GM21737 (cell line): ENCODE results near the gene PRAMEF17.
"Not testable (repeated sequence)": the region's sequence is repeated elsewhere in the genome, so short reads cannot be mapped to it uniquely, and the experiment has no call there.

Source experiments
- ATAC-seq: cut with Tn5 transposase; IDR thresholded peaks from one replicate; pipeline ENCODE4 v1.9.1; 2021; ENCODE audit warnings: mild to moderate bottlenecking, moderate library complexity; ENCODE audit not compliant: unreplicated experiment

The PRAMEF17 gene

GRCh38 chr1:13389332-13389731, at the start of gene PRAMEF17:
PRAMEF17 (plus strand) TSS chr1:13389632; CDS start chr1:13389658, 26 bp downstream.
- ATAC-seq = not testable (repeated sequence)

- not testable (repeated sequence) for ATAC-seq
These were observed 46.9 kb upstream of the PRAMEF17 start for GRCh38 chr1:13342496-13342895.

- ATAC-seq = not testable (repeated sequence)
These were observed 42.4 kb upstream of the PRAMEF17 start, which contains the start of gene PRAMEF14 for GRCh38 chr1:13347034-13347433. PRAMEF14 (minus strand) TSS chr1:13347134; CDS start chr1:13345314, 1,820 bp downstream.

GRCh38 chr1:13353476-13353875, 36.0 kb upstream of the PRAMEF17 start:
- ATAC-seq = not testable (repeated sequence)

- ATAC-seq = not testable (repeated sequence)
These were observed 35.0 kb upstream of the PRAMEF17 start for GRCh38 chr1:13354475-13354874.

GRCh38 chr1:13356774-13357173, 32.7 kb upstream of the PRAMEF17 start:
- ATAC-seq = not testable (repeated sequence)

- ATAC-seq = not testable (repeated sequence)
These were observed 27.1 kb upstream of the PRAMEF17 start for GRCh38 chr1:13362364-13362763.

- ATAC-seq = not testable (repeated sequence)
These were observed 24.5 kb upstream of the PRAMEF17 start for GRCh38 chr1:13364928-13365327.

- ATAC-seq = not testable (repeated sequence)
These were observed 22.9 kb upstream of the PRAMEF17 start for GRCh38 chr1:13366536-13366935.

- not testable (repeated sequence) for ATAC-seq
These were observed 20.9 kb upstream of the PRAMEF17 start for GRCh38 chr1:13368544-13368943.

- not testable (repeated sequence) for ATAC-seq
These were observed 10.4 kb upstream of the PRAMEF17 start for GRCh38 chr1:13378983-13379382.

- ATAC-seq = not testable (repeated sequence)
These were observed 9.1 kb upstream of the PRAMEF17 start for GRCh38 chr1:13380380-13380779.

GRCh38 chr1:13393004-13393403, 3.6 kb downstream of the PRAMEF17 start:
- ATAC-seq = not testable (repeated sequence)

GRCh38 chr1:13394761-13395160, 5.3 kb downstream of the PRAMEF17 start:
- ATAC-seq = not testable (repeated sequence)

- not testable (repeated sequence) for ATAC-seq
These were observed 5.9 kb downstream of the PRAMEF17 start for GRCh38 chr1:13395311-13395710.

- ATAC-seq = no peak
These were observed 18.4 kb downstream of the PRAMEF17 start for GRCh38 chr1:13407811-13408210.

GRCh38 chr1:13410150-13410549, 20.7 kb downstream of the PRAMEF17 start, which contains the start of gene PRAMEF20:
PRAMEF20 (plus strand) TSS chr1:13410450; CDS start chr1:13416355, 5,905 bp downstream.
- not testable (repeated sequence) for ATAC-seq

GRCh38 chr1:13430495-13430894, 41.1 kb downstream of the PRAMEF17 start:
- no peak for ATAC-seq

- ATAC-seq = no peak
These were observed 42.8 kb downstream of the PRAMEF17 start for GRCh38 chr1:13432251-13432650.

GRCh38 chr1:13433694-13434358, 44.4 kb downstream of the PRAMEF17 start:
- not testable (repeated sequence) for ATAC-seq

GRCh38 chr1:13435458-13435857, 46.0 kb downstream of the PRAMEF17 start:
- no peak for ATAC-seq

GRCh38 chr1:13439104-13439783, 49.8 kb downstream of the PRAMEF17 start:
- ATAC-seq = not testable (repeated sequence)
